ENCODE measurements around the gene IQSEC1. TPM values are rescaled to one million over a fixed set of nuclear protein-coding genes. Genes with fewer than 3 reads are reported as not detected.

Gene IQSEC1
- polyA plus RNA-seq, 4 donors: 1.1 to 24.8 (median 7.8) TPM

DNA sequence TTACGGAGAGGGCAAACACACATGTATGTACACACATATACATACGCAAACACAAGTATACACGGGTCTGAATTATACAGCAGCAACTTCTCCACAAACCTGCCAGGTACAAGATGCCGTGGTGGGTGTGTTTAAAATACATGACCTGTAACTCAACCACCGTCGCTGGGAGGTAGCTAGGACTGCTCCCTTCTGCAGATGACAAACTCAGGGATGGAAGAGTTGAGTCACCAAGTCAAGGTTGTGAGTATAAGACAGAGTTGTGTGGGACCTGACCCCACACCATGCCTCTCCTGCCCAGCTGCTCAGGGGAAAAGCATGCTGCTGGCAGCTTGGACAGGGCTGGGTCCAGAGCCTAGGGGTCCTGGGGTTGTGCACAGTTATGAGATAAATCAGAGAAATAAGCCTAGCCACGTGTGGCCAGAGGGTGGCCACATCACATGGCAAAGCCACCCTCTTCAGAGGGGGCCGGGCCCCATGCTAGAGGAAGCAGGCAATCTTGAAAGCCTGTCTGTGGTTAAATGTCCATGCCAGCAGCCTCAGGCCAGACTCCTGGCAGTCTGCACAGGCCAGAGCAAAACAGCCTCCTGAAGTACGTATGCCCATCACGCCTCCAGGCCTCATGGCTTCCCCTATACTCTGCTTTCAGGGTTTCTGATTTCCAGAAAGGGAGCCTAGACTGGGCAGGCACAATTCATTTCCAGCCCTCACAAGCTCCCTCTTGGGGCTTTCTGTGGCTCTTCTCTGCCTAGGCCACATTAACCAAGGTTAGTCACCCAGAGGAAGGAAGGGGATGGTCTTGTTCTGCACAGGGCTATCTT lies 124.1 kb downstream of the IQSEC1 start:
- Histone ChIP-seq H3K4me1 (ENCODE audit: control insufficient read depth in 3 of 3, insufficient read depth in 2 of 3, low read depth in 1 of 3, low read length in 2 of 3) (peaks cover 0 to 17% (median 0%) of the 10 kb centered on the region in 3 donors), H3K9me3 (ENCODE audit: control insufficient read depth in 2 of 2, insufficient read depth in 1 of 2, low read depth in 1 of 2, low read length in 1 of 2) (no peaks in the 10 kb centered on the region), H3K27me3 (ENCODE audit: control insufficient read depth in 3 of 3, insufficient read depth in 3 of 3, low read length in 3 of 3) (no peaks in the 10 kb centered on the region), H3K36me3 (ENCODE audit: control insufficient read depth in 3 of 3, insufficient read depth in 2 of 3, low read depth in 1 of 3, low read length in 3 of 3) (peaks cover 0 to 33% (median 0%) of the 10 kb centered on the region in 3 donors), H3K27ac (ENCODE audit: low read depth in 1 of 3, low read length in 2 of 3) (no peak overlapping the region), H3K4me3 (ENCODE audit: low read depth in 1 of 3, low read length in 3 of 3) (no peak overlapping the region)
- 78 to 86% (median 78%) methylated on average over 10 of the region's 10 CpGs for WGBS, 3 donors
- FAIRE-seq (no peak), DNase-seq (no peak)

DNA sequence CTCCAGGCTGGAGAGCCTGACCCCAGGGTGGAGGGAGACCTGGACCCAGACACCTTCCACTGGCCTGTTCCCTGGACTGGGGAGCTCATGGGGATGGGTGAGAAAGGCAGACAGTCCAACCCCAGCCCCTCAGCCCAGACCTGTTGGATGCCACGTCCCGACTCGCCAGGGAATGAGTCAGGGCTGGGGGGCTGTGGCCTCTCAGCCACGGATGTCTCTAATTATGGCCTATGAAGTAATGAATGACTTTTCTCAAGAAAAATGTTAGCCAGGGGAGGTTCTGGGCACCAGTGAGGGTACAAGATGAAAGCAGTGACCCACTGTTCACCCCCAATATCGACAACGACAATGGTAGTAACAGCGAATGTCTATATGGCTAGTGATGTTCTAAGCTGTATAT lies 124.9 kb downstream of the IQSEC1 start:
- Histone ChIP-seq H3K27me3 (ENCODE audit: control insufficient read depth in 3 of 3, insufficient read depth in 3 of 3, low read length in 3 of 3) (no peaks in the 10 kb centered on the region), H3K4me1 (ENCODE audit: control insufficient read depth in 3 of 3, insufficient read depth in 2 of 3, low read depth in 1 of 3, low read length in 2 of 3) (peaks cover 0 to 16% (median 0%) of the 10 kb centered on the region in 3 donors), H3K9me3 (ENCODE audit: control insufficient read depth in 2 of 2, insufficient read depth in 1 of 2, low read depth in 1 of 2, low read length in 1 of 2) (no peaks in the 10 kb centered on the region), H3K27ac (ENCODE audit: low read depth in 1 of 3, low read length in 2 of 3) (no peak overlapping the region), H3K36me3 (ENCODE audit: control insufficient read depth in 3 of 3, insufficient read depth in 2 of 3, low read depth in 1 of 3, low read length in 3 of 3) (peaks cover 0 to 26% (median 0%) of the 10 kb centered on the region in 3 donors), H3K4me3 (ENCODE audit: low read depth in 1 of 3, low read length in 3 of 3) (no peak overlapping the region)
- DNase-seq (no peak), FAIRE-seq (no peak)
- 80 to 89% (median 88%) methylated on average over 7 of the region's 7 CpGs for WGBS, 3 donors

DNA sequence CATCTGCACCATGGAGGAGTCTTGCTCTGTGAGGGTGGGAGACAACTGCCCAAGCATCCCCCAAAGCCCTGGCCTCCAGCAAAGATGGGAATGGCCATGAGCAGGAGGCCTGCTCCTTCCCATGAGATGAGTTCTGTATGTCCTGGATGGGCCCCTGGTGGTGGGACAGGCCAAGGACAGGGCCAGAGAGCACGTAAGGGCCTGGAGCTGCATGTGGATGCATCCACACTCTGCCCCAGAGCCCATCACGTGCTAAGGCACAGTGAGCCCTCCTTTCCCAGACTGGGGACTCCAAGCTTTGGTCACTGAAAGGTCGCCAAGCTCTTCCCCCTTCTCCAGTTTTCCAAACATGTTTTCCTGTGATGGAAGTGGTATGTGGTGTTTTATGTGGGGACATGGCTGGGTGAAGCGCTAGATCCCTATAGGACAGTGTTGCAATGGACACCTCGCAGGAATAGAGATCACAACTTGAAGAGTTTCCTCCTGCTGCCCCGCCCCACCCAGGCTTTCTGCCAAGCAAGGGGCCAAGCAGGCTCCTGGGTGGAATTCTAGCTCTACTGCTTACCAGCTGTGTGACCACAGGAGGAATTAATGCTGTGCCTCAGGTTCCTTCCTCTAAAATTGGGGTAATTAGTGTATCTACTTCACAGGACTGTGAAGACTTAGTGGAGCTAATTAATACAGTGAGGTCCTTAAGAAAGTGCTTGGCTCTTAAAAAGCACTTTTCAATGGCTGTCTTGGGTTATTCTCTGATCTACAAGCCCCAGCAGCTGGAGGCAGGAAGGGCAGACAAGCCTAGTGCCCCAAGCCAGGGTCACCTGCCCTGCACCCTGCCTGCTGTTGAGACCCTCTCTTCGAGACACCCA lies 125.5 kb downstream of the IQSEC1 start:
- Histone ChIP-seq H3K36me3 (ENCODE audit: control insufficient read depth in 3 of 3, insufficient read depth in 2 of 3, low read depth in 1 of 3, low read length in 3 of 3) (peaks cover 0 to 28% (median 0%) of the 10 kb centered on the region in 3 donors), H3K9me3 (ENCODE audit: control insufficient read depth in 2 of 2, insufficient read depth in 1 of 2, low read depth in 1 of 2, low read length in 1 of 2) (no peaks in the 10 kb centered on the region), H3K4me3 (ENCODE audit: low read depth in 1 of 3, low read length in 3 of 3) (no peak overlapping the region), H3K27me3 (ENCODE audit: control insufficient read depth in 3 of 3, insufficient read depth in 3 of 3, low read length in 3 of 3) (no peaks in the 10 kb centered on the region), H3K27ac (ENCODE audit: low read depth in 1 of 3, low read length in 2 of 3) (no peak overlapping the region), H3K4me1 (ENCODE audit: control insufficient read depth in 3 of 3, insufficient read depth in 2 of 3, low read depth in 1 of 3, low read length in 2 of 3) (peaks cover 0 to 16% (median 0%) of the 10 kb centered on the region in 3 donors)
- WGBS, 3 donors: 47 to 59% (median 47%) methylated on average over 7 of the region's 7 CpGs
- no peak for FAIRE-seq
- DNase-seq: peak; percentile 36 to 60

DNA sequence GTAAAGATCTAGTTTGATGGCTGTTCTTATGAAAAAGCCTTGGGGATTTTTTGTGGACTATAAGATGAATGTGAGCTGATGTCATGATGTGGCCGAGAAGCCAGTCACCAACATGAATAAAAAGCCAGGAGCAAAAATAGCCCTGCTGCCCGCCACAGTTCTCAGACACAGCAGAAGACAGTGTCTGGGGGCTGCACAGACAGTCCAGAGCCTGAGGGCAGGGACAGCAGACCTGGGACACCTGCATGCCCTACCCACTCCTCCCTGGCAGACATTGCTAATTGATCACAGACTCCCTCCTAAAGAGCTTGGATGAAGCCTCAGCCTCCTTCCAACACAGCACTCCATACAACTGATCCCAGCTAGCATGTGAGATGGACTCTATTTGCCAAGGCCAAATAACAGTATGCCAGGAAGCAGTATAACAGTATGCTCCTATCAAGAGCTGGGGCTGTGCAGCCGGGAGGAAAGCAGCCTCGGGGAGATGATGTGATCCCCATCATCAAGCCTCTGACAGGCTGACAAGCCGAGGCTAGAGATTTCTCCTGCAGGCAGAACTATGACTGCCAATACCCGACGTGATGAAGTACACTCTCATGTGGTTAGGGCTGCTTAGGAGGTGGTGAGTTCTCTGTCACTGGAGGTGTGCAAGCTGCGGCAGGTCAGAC lies 126.4 kb downstream of the IQSEC1 start:
- H3K4me3 ChIP-seq (ENCODE audit: low read depth in 1 of 3, low read length in 3 of 3): no peak overlapping the region
- FAIRE-seq: no peak
- DNase-seq: no peak
- no peaks in the 10 kb centered on the region for H3K9me3 ChIP-seq (ENCODE audit: control insufficient read depth in 2 of 2, insufficient read depth in 1 of 2, low read depth in 1 of 2, low read length in 1 of 2)
- peaks cover 0 to 31% (median 0%) of the 10 kb centered on the region in 3 donors for H3K36me3 ChIP-seq (ENCODE audit: control insufficient read depth in 3 of 3, insufficient read depth in 2 of 3, low read depth in 1 of 3, low read length in 3 of 3)
- 80 to 86% (median 85%) methylated on average over 8 of the region's 8 CpGs for WGBS, 3 donors
- H3K27ac ChIP-seq (ENCODE audit: low read depth in 1 of 3, low read length in 2 of 3): no peak overlapping the region
- peaks cover 0 to 16% (median 0%) of the 10 kb centered on the region in 3 donors for H3K4me1 ChIP-seq (ENCODE audit: control insufficient read depth in 3 of 3, insufficient read depth in 2 of 3, low read depth in 1 of 3, low read length in 2 of 3)
- no peaks in the 10 kb centered on the region for H3K27me3 ChIP-seq (ENCODE audit: control insufficient read depth in 3 of 3, insufficient read depth in 3 of 3, low read length in 3 of 3)

DNA sequence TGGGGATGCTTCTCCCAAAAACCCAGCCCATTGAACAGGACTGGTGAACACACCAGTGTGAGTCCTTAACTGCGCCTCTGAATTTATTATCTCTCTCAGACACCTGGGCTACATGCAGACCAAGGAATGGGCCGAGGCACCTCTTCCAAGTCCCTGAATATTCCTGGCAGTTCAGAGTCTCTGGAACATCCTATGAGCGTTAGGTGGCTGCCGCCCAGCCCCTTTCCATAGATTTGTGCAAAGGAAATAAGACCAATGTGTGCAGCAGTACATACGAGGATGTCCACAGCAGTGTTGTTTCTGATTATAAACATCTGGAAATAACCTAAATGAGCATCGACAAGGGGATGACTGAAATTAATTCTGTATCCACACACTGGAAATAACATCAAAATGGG lies 127.0 kb downstream of the IQSEC1 start:
- WGBS, 3 donors: 75 to 85% (median 84%) methylated on average over 6 of the region's 6 CpGs
- Histone ChIP-seq H3K4me3 (ENCODE audit: low read depth in 1 of 3, low read length in 3 of 3) (no peak overlapping the region), H3K4me1 (ENCODE audit: control insufficient read depth in 3 of 3, insufficient read depth in 2 of 3, low read depth in 1 of 3, low read length in 2 of 3) (peaks cover 0 to 16% (median 0%) of the 10 kb centered on the region in 3 donors), H3K27me3 (ENCODE audit: control insufficient read depth in 3 of 3, insufficient read depth in 3 of 3, low read length in 3 of 3) (no peaks in the 10 kb centered on the region), H3K27ac (ENCODE audit: low read depth in 1 of 3, low read length in 2 of 3) (no peak overlapping the region), H3K36me3 (ENCODE audit: control insufficient read depth in 3 of 3, insufficient read depth in 2 of 3, low read depth in 1 of 3, low read length in 3 of 3) (peaks cover 0 to 35% (median 0%) of the 10 kb centered on the region in 3 donors), H3K9me3 (ENCODE audit: control insufficient read depth in 2 of 2, insufficient read depth in 1 of 2, low read depth in 1 of 2, low read length in 1 of 2) (no peaks in the 10 kb centered on the region)
- FAIRE-seq: no peak
- no peak for DNase-seq

DNA sequence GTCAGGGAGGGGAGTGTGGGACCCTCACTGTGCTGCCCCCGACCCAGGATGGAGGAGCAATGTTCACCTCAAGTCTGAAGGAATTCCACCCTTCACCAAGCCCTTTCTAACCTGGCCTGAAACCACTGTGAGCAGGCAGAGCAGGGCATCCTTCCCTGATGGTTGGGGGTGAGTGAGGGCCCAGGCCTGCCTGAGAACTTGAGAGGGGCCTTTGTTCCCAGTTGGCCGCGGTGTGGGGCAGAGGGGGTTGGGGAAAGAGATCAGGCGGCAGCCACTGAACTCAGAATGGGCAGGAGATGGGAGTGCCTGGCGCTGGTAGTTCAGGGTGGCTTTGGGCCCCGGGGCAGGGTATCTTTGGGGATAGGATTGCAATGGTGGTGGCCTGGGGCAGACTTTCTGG lies 128.4 kb downstream of the IQSEC1 start:
- no peak overlapping the region for H3K27ac ChIP-seq (ENCODE audit: low read depth in 1 of 3, low read length in 2 of 3)
- no peak for DNase-seq
- H3K27me3 ChIP-seq (ENCODE audit: control insufficient read depth in 3 of 3, insufficient read depth in 3 of 3, low read length in 3 of 3): no peaks in the 10 kb centered on the region
- H3K9me3 ChIP-seq (ENCODE audit: control insufficient read depth in 2 of 2, insufficient read depth in 1 of 2, low read depth in 1 of 2, low read length in 1 of 2): no peaks in the 10 kb centered on the region
- WGBS, 3 donors: 75 to 85% (median 84%) methylated on average over 6 of the region's 6 CpGs
- no peak for FAIRE-seq
- H3K4me3 ChIP-seq (ENCODE audit: low read depth in 1 of 3, low read length in 3 of 3): no peak overlapping the region
- H3K36me3 ChIP-seq (ENCODE audit: control insufficient read depth in 3 of 3, insufficient read depth in 2 of 3, low read depth in 1 of 3, low read length in 3 of 3): peaks cover 0 to 45% (median 0%) of the 10 kb centered on the region in 3 donors
- H3K4me1 ChIP-seq (ENCODE audit: control insufficient read depth in 3 of 3, insufficient read depth in 2 of 3, low read depth in 1 of 3, low read length in 2 of 3): peaks cover 0 to 16% (median 0%) of the 10 kb centered on the region in 3 donors

DNA sequence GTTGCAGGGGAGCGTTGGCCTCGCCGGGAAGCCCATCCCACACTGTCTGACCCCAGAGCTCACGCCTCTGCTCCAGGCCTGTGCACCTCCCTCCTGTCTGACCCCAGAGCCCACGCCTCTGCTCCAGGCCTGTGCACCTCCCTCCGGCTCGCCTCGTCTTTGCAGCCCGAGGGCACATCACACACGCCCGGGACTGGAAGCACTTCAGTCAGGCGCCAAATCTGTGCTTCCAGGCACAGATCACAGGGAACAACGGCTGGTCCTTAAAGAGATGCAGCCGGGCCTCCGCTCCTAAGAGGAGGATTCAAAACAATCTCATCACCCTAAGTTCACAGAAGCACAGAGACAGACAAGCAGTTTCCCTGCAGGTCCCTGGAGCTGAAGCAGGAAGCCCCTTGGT lies 128.8 kb downstream of the IQSEC1 start:
- no peak for FAIRE-seq
- Histone ChIP-seq H3K4me1 (ENCODE audit: control insufficient read depth in 3 of 3, insufficient read depth in 2 of 3, low read depth in 1 of 3, low read length in 2 of 3) (peaks cover 0 to 16% (median 0%) of the 10 kb centered on the region in 3 donors), H3K4me3 (ENCODE audit: low read depth in 1 of 3, low read length in 3 of 3) (no peak overlapping the region), H3K9me3 (ENCODE audit: control insufficient read depth in 2 of 2, insufficient read depth in 1 of 2, low read depth in 1 of 2, low read length in 1 of 2) (no peaks in the 10 kb centered on the region), H3K27me3 (ENCODE audit: control insufficient read depth in 3 of 3, insufficient read depth in 3 of 3, low read length in 3 of 3) (no peaks in the 10 kb centered on the region), H3K27ac (ENCODE audit: low read depth in 1 of 3, low read length in 2 of 3) (no peak overlapping the region), H3K36me3 (ENCODE audit: control insufficient read depth in 3 of 3, insufficient read depth in 2 of 3, low read depth in 1 of 3, low read length in 3 of 3) (peaks cover 0 to 49% (median 1%) of the 10 kb centered on the region in 3 donors)
- WGBS, 3 donors: 63 to 72% (median 66%) methylated on average over 15 of the region's 15 CpGs
- no peak for DNase-seq

Data from small intestine (tissue), 7 donors.